Fibroblast of lung (primary cell): ENCODE results near the gene CMIP. TPM values are rescaled to one million over a fixed set of nuclear protein-coding genes. Genes with fewer than 3 reads are reported as not detected.

Experiments used
- DNase-seq, 2 donors: peaks; one replicate each; pipeline versions ENCODE4 v3.0.0 to v3.0.0-alpha.2; 2010; ENCODE audit warnings: low read depth in 2 of 2
- H2AFZ ChIP-seq: 2 replicates; pipeline ENCODE4 v1.5.1; 2012; ENCODE audit warnings: low read length, control low read depth, inconsistent platforms
- H3K27ac ChIP-seq: 2 replicates; pipeline ENCODE4 v1.5.1; 2011; ENCODE audit warnings: low read length, control low read depth; ENCODE audit not compliant: insufficient read depth
- H3K27me3 ChIP-seq: 2 replicates; pipeline ENCODE4 v1.5.1; 2011; ENCODE audit warnings: mild to moderate bottlenecking, low read length; ENCODE audit not compliant: control insufficient read depth, insufficient read depth
- H3K36me3 ChIP-seq: 2 replicates; pipeline ENCODE4 v1.5.1; 2011; ENCODE audit warnings: low read length; ENCODE audit not compliant: control insufficient read depth, insufficient read depth
- H3K4me1 ChIP-seq: 2 replicates; pipeline ENCODE4 v1.5.1; 2011; ENCODE audit warnings: low read length; ENCODE audit not compliant: control insufficient read depth, insufficient read depth; ENCODE audit errors: extremely low read depth
- H3K4me2 ChIP-seq: 2 replicates; pipeline ENCODE4 v1.5.1; 2011; ENCODE audit warnings: low read length, control low read depth; ENCODE audit not compliant: insufficient read depth; ENCODE audit errors: extremely low read depth
- H3K4me3 ChIP-seq, 4 experiments: fragments of 200-600 bp in 1 of 4; sonication (generic) in 1 of 4; replicated peaks in 1 of 4; 2 replicates each; pipeline ENCODE4 v1.5.1; 2011 to 2016; ENCODE audit warnings: low read length in 4 of 4, low read depth in 3 of 4, mild to moderate bottlenecking in 3 of 4, control low read depth in 2 of 4, inconsistent platforms in 1 of 4, mixed read lengths in 1 of 4; ENCODE audit not compliant: insufficient read depth in 1 of 4; ENCODE audit errors: control extremely low read depth in 1 of 4
- H3K79me2 ChIP-seq: 2 replicates; pipeline ENCODE4 v1.5.1; 2012; ENCODE audit warnings: mild to moderate bottlenecking, low read length, inconsistent platforms; ENCODE audit not compliant: control insufficient read depth, insufficient read depth
- H3K9ac ChIP-seq: 2 replicates; pipeline ENCODE4 v1.5.1; 2011; ENCODE audit warnings: mild to moderate bottlenecking, low read length, control low read depth; ENCODE audit not compliant: insufficient read depth
- H3K9me3 ChIP-seq: 2 replicates; pipeline ENCODE4 v1.5.1; 2012; ENCODE audit warnings: low read depth, low read length; ENCODE audit not compliant: control insufficient read depth, insufficient read depth
- H4K20me1 ChIP-seq: 2 replicates; pipeline ENCODE4 v1.5.1; 2011; ENCODE audit warnings: low read length; ENCODE audit not compliant: control insufficient read depth, insufficient read depth; ENCODE audit errors: extremely low read depth
- EZH2 ChIP-seq: IDR thresholded peaks from 2 replicates; pipeline ENCODE4 v1.5.1; 2012; ENCODE audit warnings: low read length, control low read depth, mild to moderate bottlenecking; ENCODE audit errors: missing control alignments
- polyA plus RNA-seq, 2 donors: library from polyadenylated mRNA; depleted of rRNA in 1 of 2; stranded (reverse) in 1 of 2; unstranded in 1 of 2; fragments of >200 nt; gene quantifications; 2 replicates each; pipeline ENCODE4 v1.2.1, GENCODE V29; 2011 to 2012; ENCODE audit warnings: missing spikeins in 1 of 2
- total RNA-seq: library from RNA; depleted of rRNA; stranded (reverse); fragments of >200 nt; gene quantifications from 2 replicates; pipeline ENCODE4 v1.2.1, GENCODE V29; 2014
- TF ChIP-seq, protein P1 (sequence below), 2 donors: IDR thresholded peaks in 1 of 2; conservative IDR thresholded peaks in 1 of 2; 1 replicate in 1 of 2; 2 replicates in 1 of 2; pipeline ENCODE4 v1.5.1; 2011 to 2012; ENCODE audit warnings: low read length in 2 of 2, control low read depth in 1 of 2, inconsistent platforms in 1 of 2, low read depth in 1 of 2, mild to moderate bottlenecking in 1 of 2

The CMIP gene
- total and polyA plus RNA-seq, 2 donors (not counting 1 experiment from before 2014, with no cell fraction given) = 1.9 to 5.1 TPM

- DNase-seq = no peak
- Histone ChIP-seq H3K4me2 (no peak overlapping the region), H4K20me1 (no peaks in the 10 kb centered on the region), H3K9me3 (no peaks in the 10 kb centered on the region), H3K27ac (no peak overlapping the region), H3K9ac (no peak overlapping the region), H3K4me3 (no peak overlapping the region), H3K27me3 (peaks cover 5% of the 10 kb centered on the region), H2AFZ (no peak overlapping the region), H3K4me1 (peaks cover 3% of the 10 kb centered on the region), H3K79me2 (no peaks in the 10 kb centered on the region), H3K36me3 (no peaks in the 10 kb centered on the region)
- TF ChIP-seq EZH2 = no peak
- TF ChIP-seq, protein P1, sequence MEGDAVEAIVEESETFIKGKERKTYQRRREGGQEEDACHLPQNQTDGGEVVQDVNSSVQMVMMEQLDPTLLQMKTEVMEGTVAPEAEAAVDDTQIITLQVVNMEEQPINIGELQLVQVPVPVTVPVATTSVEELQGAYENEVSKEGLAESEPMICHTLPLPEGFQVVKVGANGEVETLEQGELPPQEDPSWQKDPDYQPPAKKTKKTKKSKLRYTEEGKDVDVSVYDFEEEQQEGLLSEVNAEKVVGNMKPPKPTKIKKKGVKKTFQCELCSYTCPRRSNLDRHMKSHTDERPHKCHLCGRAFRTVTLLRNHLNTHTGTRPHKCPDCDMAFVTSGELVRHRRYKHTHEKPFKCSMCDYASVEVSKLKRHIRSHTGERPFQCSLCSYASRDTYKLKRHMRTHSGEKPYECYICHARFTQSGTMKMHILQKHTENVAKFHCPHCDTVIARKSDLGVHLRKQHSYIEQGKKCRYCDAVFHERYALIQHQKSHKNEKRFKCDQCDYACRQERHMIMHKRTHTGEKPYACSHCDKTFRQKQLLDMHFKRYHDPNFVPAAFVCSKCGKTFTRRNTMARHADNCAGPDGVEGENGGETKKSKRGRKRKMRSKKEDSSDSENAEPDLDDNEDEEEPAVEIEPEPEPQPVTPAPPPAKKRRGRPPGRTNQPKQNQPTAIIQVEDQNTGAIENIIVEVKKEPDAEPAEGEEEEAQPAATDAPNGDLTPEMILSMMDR (conservative IDR thresholded peaks at IDR 0.05 in 1 of 2, IDR thresholded peaks at IDR 0.05 in 1 of 2; ENCODE audit: low read depth in 1 of 2, low read length in 2 of 2) = no peak
Observed at GRCh38 chr16:81410643-81411293, 33.8 kb upstream of the CMIP start.

DNA sequence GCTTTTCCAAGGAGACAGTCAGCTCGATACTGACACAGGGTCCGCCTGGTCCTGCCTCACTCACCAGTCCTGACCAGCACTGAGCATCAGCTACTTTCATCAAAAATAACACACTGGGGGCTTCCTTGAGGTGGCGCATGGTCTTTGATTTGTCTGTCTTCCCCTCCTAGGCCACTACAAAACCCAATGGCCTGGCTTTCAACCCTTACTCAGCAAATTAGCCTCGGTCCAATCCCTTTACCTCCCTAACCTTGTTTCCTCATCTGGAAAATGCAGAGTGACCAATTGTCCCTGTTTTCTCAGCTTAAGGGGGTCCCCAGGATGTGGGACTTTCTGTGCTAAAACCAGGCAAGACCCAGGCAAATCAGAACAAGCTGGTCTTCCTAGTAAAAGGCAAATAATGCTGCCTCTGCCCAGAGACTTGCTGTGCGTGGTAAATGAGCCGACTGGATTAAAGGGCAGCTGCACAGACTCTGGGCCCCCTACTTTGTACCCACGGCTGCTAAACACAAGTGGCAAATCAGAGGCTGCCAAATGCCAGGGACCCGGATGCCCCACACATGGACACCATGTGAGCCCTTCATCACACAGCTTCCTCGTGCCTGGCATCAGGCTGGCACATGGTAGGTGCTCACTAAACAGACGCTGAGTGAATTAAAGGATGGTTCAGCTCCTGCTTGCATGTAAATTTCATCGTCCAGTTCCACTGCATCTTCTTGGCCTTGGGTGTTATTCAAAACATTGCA, 31.2 kb upstream of the CMIP start:
- Histone ChIP-seq H3K4me1 (no peaks in the 10 kb centered on the region), H3K4me3 (no peak overlapping the region), H3K27me3 (peaks cover 5% of the 10 kb centered on the region), H3K4me2 (no peak overlapping the region), H3K9ac (no peak overlapping the region), H3K27ac (no peak overlapping the region), H3K79me2 (no peaks in the 10 kb centered on the region), H3K36me3 (no peaks in the 10 kb centered on the region), H4K20me1 (no peaks in the 10 kb centered on the region), H2AFZ (no peak overlapping the region), H3K9me3 (no peaks in the 10 kb centered on the region)
- TF ChIP-seq, protein P1 (conservative IDR thresholded peaks at IDR 0.05 in 1 of 2, IDR thresholded peaks at IDR 0.05 in 1 of 2; ENCODE audit: low read depth in 1 of 2, low read length in 2 of 2) = no peak
- no peak for TF ChIP-seq EZH2
- DNase-seq = no peak

- H2AFZ ChIP-seq = no peak overlapping the region
- H3K36me3 ChIP-seq = no peaks in the 10 kb centered on the region
- no peak overlapping the region for H3K27ac ChIP-seq
- no peak overlapping the region for H3K4me2 ChIP-seq
- peaks cover 5% of the 10 kb centered on the region for H3K27me3 ChIP-seq
- TF ChIP-seq, protein P1 (conservative IDR thresholded peaks at IDR 0.05 in 1 of 2, IDR thresholded peaks at IDR 0.05 in 1 of 2; ENCODE audit: low read depth in 1 of 2, low read length in 2 of 2) = no peak
- TF ChIP-seq EZH2 = no peak
- no peaks in the 10 kb centered on the region for H4K20me1 ChIP-seq
- H3K9me3 ChIP-seq = no peaks in the 10 kb centered on the region
- no peaks in the 10 kb centered on the region for H3K4me1 ChIP-seq
- H3K9ac ChIP-seq = no peak overlapping the region
- H3K79me2 ChIP-seq = no peaks in the 10 kb centered on the region
- H3K4me3 ChIP-seq = no peak overlapping the region
- DNase-seq = no peak
Observed at GRCh38 chr16:81415751-81416150, 28.9 kb upstream of the CMIP start.
